RCC 7860 (cell line): Measurements from ENCODE around the gene MIPEP.
A peak's percentile ranks its signal among the peaks of the same experiment; 100 is the strongest.
"Not testable (repeated sequence)": the region's sequence is repeated elsewhere in the genome, so short reads cannot be mapped to it uniquely, and the experiment has no call there.

Experiments used
- DNase-seq: peaks from one replicate; pipeline ENCODE4 v3.0.0-alpha.2; 2015; ENCODE audit warnings: low spot score
- FAIRE-seq: peaks from 2 replicates; lab custom pipeline; 2012; peaks lifted over from hg19 to GRCh38; lab: Jason Lieb, UNC

MIPEP gene

GRCh38 chr13:23751195-23751594 lies 138.0 kb downstream of the MIPEP start:
- FAIRE-seq (no peak), DNase-seq (no peak)

GRCh38 chr13:23750383-23751121 lies 138.6 kb downstream of the MIPEP start:
- no peak for DNase-seq
- no peak for FAIRE-seq

GRCh38 chr13:23749288-23749873 lies 139.8 kb downstream of the MIPEP start:
- DNase-seq: no peak
- no peak for FAIRE-seq

GRCh38 chr13:23748109-23748990 lies 140.8 kb downstream of the MIPEP start:
- DNase-seq (no peak), FAIRE-seq (no peak)

GRCh38 chr13:23746141-23746540 lies 143.1 kb downstream of the MIPEP start:
- not testable (repeated sequence) for FAIRE-seq, DNase-seq

GRCh38 chr13:23744315-23744714 lies 144.9 kb downstream of the MIPEP start:
- FAIRE-seq (no peak), DNase-seq (peak; percentile 10)

- FAIRE-seq (no peak), DNase-seq (no peak)
These were observed 145.7 kb downstream of the MIPEP start for GRCh38 chr13:23743278-23744076.

GRCh38 chr13:23741879-23742510 lies 147.2 kb downstream of the MIPEP start:
- DNase-seq: no peak
- FAIRE-seq: no peak

GRCh38 chr13:23740002-23740401 lies 149.2 kb downstream of the MIPEP start:
- FAIRE-seq: no peak
- no peak for DNase-seq

- FAIRE-seq (no peak), DNase-seq (no peak)
These were observed 149.6 kb downstream of the MIPEP start for GRCh38 chr13:23739596-23739995.

- no peak for FAIRE-seq
These were observed 152.7 kb downstream of the MIPEP start for GRCh38 chr13:23736541-23736940.

GRCh38 chr13:23735329-23735728 lies 153.9 kb downstream of the MIPEP start:
- DNase-seq (no peak), FAIRE-seq (no peak)

More at GRCh38 chr13:23736541-23736940, 152.7 kb downstream of the MIPEP start:
- DNase-seq: no peak

- FAIRE-seq (no peak), DNase-seq (no peak)
These were observed 157.5 kb downstream of the MIPEP start for GRCh38 chr13:23731709-23732108.

GRCh38 chr13:23730251-23730650 lies 158.9 kb downstream of the MIPEP start:
- no peak for FAIRE-seq
- no peak for DNase-seq

- DNase-seq (no peak), FAIRE-seq (no peak)
These were observed 159.7 kb downstream of the MIPEP start for GRCh38 chr13:23729531-23729930.

- no peak for FAIRE-seq
These were observed 160.4 kb downstream of the MIPEP start for GRCh38 chr13:23728807-23729206.

GRCh38 chr13:23725922-23726321 lies 163.3 kb downstream of the MIPEP start:
- DNase-seq (no peak), FAIRE-seq (no peak)

More at GRCh38 chr13:23728807-23729206, 160.4 kb downstream of the MIPEP start:
- no peak for DNase-seq

GRCh38 chr13:23724196-23724970 lies 164.8 kb downstream of the MIPEP start:
- no peak for DNase-seq
- FAIRE-seq: no peak

- FAIRE-seq (no peak), DNase-seq (no peak)
These were observed 165.7 kb downstream of the MIPEP start for GRCh38 chr13:23723471-23723870.
